SU-DHL-6 (cell line): ENCODE data around the gene CLN6.

Source experiments
- H2AFZ ChIP-seq: fragments of 200-600 bp; sonication (generic); 2 replicates; pipeline ENCODE4 v1.6.1; 2014; ENCODE audit warnings: low read depth, mild to moderate bottlenecking, moderate library complexity, mixed read lengths, antibody characterized with exemption, low read length; ENCODE audit not compliant: severe bottlenecking
- H3F3A ChIP-seq: fragments of 200-600 bp; shearing (Covaris generic); 2 replicates; pipeline ENCODE4 v1.6.0; 2016; ENCODE audit warnings: antibody characterized with exemption, mild to moderate bottlenecking; ENCODE audit not compliant: insufficient read depth
- H3K27ac ChIP-seq: fragments of 200-600 bp; sonication (generic); 2 replicates; pipeline ENCODE4 v1.5.1; 2016; ENCODE audit warnings: low read depth, mild to moderate bottlenecking, low read length, moderate library complexity, mixed read lengths
- H3K27me3 ChIP-seq: fragments of 200-600 bp; sonication (generic), shearing (Covaris generic); 2 replicates; pipeline ENCODE4 v1.6.0; 2014; ENCODE audit warnings: mild to moderate bottlenecking, low read length
- H3K36me3 ChIP-seq: fragments of 200-600 bp; sonication (generic); 2 replicates; pipeline ENCODE4 v1.6.1; 2014; ENCODE audit warnings: mild to moderate bottlenecking, low read length, mixed read lengths
- H3K4me2 ChIP-seq: fragments of 300-600, 200-600 bp; shearing (Covaris generic), sonication (generic); 2 replicates; pipeline ENCODE4 v1.6.0; 2014; ENCODE audit warnings: low read length, low read depth, mild to moderate bottlenecking; ENCODE audit not compliant: poor library complexity, severe bottlenecking
- H3K4me3 ChIP-seq: fragments of 200-600 bp; sonication (generic); 2 replicates; pipeline ENCODE4 v1.5.1; 2014; ENCODE audit warnings: antibody characterized with exemption, low read length, mild to moderate bottlenecking, mixed read lengths; ENCODE audit not compliant: insufficient read depth, poor library complexity, severe bottlenecking
- H3K79me2 ChIP-seq: fragments of 200-600 bp; sonication (generic); 2 replicates; pipeline ENCODE4 v1.6.1; 2014; ENCODE audit warnings: mild to moderate bottlenecking, low read length, moderate library complexity; ENCODE audit not compliant: insufficient read depth
- H3K9ac ChIP-seq: fragments of 200-600 bp; sonication (generic); 2 replicates; pipeline ENCODE4 v1.7.0; 2014; ENCODE audit warnings: mild to moderate bottlenecking, low read length
- H3K9me2 ChIP-seq: fragments of 200-600 bp; sonication (generic); replicated peaks from 2 replicates; pipeline ENCODE4 v1.6.1; 2014; ENCODE audit warnings: low read length; ENCODE audit not compliant: insufficient read depth
- H3K9me3 ChIP-seq: fragments of 200-600 bp; sonication (generic); 2 replicates; pipeline ENCODE4 v1.6.1; 2014; ENCODE audit warnings: low read length, mixed read lengths; ENCODE audit not compliant: insufficient read depth
- H4K20me1 ChIP-seq: fragments of 200-600 bp; sonication (generic); 2 replicates; pipeline ENCODE4 v1.6.1; 2014; ENCODE audit warnings: low read depth, mild to moderate bottlenecking, antibody characterized with exemption, low read length, moderate library complexity, mixed read lengths
- EZH2phosphoT487 ChIP-seq: fragments of 200-600 bp; sonication (generic), shearing (Covaris generic); conservative IDR thresholded peaks from 2 replicates; pipeline ENCODE4 v1.6.1; 2018; ENCODE audit warnings: mild to moderate bottlenecking, antibody characterized with exemption, low read length, moderate library complexity, mixed read lengths
- TF ChIP-seq, protein P1 (sequence below): fragments of 200-600 bp; sonication (generic); IDR thresholded peaks from one replicate; pipeline ENCODE4 v1.5.1; 2017; ENCODE audit warnings: antibody characterized with exemption, mild to moderate bottlenecking, low read length, moderate library complexity; ENCODE audit not compliant: insufficient read depth, poor library complexity, severe bottlenecking

The CLN6 gene

DNA sequence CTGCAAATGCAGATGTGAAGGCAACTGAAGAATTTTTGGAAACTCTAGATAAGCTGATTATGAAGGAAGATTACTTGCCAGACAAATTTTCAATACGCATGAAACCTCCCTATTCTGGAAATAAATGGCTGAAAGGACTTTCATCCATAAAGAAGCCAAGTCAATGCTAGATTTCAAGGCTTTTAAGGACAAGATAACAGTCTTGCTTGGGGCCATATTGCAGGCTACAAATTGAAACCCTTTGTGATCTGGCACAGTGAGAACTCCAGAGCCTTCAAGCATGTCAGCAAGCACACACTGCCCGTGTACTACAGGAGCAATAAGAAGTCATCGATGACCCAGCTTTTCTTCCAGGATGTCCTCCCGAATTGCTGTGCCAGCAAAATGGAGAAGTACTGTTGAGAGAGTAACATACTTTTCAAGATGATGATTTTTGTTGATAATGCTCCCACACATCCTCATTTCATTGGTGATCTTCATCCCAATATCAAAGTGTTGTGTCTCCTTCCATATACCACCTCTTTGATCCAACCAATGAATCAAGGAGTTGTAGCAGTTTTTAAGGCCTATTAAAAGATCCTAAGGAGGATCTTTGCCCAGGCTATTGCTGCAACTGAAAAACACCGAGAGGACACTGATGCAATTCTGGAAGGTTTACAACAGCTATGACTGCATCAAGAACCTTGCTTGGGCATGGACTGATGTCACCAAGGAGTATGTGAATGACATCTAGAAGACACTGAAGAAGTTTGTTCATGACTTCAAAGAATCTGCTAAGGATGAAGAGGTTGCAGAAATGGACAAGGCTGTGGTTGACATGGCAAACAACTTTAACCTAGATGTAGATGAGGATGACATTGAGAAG is 44.7 kb downstream of the CLN6 start:
- Histone ChIP-seq H3K36me3 (peaks cover 35% of the 10 kb centered on the region), H3F3A (peaks cover 27% of the 10 kb centered on the region), H3K79me2 (no peaks in the 10 kb centered on the region), H3K4me3 (no peak overlapping the region), H3K9me2 (no peaks in the 10 kb centered on the region), H3K4me2 (no peak overlapping the region), H2AFZ (no peak overlapping the region), H3K27ac (no peak overlapping the region), H3K9me3 (no peaks in the 10 kb centered on the region), H4K20me1 (no peaks in the 10 kb centered on the region), H3K9ac (no peak overlapping the region), H3K27me3 (no peaks in the 10 kb centered on the region)
- TF ChIP-seq EZH2phosphoT487, result no peak
- TF ChIP-seq, protein P1, sequence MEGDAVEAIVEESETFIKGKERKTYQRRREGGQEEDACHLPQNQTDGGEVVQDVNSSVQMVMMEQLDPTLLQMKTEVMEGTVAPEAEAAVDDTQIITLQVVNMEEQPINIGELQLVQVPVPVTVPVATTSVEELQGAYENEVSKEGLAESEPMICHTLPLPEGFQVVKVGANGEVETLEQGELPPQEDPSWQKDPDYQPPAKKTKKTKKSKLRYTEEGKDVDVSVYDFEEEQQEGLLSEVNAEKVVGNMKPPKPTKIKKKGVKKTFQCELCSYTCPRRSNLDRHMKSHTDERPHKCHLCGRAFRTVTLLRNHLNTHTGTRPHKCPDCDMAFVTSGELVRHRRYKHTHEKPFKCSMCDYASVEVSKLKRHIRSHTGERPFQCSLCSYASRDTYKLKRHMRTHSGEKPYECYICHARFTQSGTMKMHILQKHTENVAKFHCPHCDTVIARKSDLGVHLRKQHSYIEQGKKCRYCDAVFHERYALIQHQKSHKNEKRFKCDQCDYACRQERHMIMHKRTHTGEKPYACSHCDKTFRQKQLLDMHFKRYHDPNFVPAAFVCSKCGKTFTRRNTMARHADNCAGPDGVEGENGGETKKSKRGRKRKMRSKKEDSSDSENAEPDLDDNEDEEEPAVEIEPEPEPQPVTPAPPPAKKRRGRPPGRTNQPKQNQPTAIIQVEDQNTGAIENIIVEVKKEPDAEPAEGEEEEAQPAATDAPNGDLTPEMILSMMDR, result no peak

DNA sequence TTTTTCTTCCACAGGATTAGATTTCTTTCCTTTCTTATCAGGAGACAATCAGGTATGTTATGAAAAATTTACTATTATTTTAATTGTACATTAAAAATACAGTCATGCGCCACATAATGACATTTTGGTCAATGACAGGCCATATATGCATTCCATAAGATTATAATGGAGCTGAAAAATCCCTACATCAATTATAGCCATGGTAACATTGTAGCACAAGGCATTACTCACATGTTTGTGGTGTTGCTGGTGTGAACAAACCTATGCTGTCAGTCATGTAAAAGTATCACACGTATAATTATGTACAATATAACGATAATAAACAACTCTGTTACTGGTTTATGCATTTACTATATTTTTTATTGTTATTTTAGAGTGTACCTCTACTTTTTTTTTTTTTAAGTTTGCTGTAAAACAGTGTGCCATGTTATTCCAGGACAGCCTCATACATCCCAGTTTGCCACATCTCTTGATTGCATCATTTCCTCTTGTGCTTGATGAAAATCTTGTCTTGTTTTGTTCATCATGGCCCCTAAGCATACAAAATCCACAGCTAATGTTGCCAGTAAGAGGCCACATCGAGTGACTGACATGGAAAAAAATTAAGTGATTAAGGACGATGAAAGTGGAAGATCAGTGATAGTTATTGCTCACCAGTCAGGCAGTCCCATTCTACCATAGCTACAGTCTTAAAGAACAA is 45.8 kb downstream of the CLN6 start:
- Histone ChIP-seq H3K9me2 (no peaks in the 10 kb centered on the region), H3K27ac (no peak overlapping the region), H3K9ac (no peak overlapping the region), H3K36me3 (peaks cover 32% of the 10 kb centered on the region), H4K20me1 (no peaks in the 10 kb centered on the region), H2AFZ (no peak overlapping the region), H3K9me3 (no peaks in the 10 kb centered on the region), H3K27me3 (no peaks in the 10 kb centered on the region), H3K4me2 (no peak overlapping the region), H3F3A (peaks cover 20% of the 10 kb centered on the region), H3K79me2 (no peaks in the 10 kb centered on the region), H3K4me3 (no peak overlapping the region)
- TF ChIP-seq EZH2phosphoT487, result no peak
- TF ChIP-seq, protein P1, result no peak

DNA sequence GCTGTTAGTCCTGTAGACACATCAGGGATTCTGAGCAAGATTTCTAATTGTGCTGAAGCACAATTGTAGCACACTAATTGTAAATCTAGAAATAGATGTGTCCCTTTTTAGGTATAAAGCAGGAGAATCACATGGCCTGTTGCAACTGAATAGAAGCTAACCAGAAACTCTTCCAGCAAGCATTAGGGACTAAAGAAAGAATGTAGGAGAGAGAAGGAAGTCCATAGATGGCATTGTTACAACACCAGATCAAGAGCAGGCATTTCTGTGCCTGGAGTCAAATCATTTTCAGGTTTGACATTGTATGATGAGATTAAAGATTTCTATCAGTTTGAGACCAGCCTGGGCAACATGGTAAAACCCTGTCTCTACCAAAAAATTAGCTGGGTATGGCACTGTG is 51.8 kb downstream of the CLN6 start:
- H3K79me2 ChIP-seq, result no peaks in the 10 kb centered on the region
- H4K20me1 ChIP-seq, result no peaks in the 10 kb centered on the region
- peaks cover 39% of the 10 kb centered on the region for H3K36me3 ChIP-seq
- no peak overlapping the region for H3K9ac ChIP-seq
- no peak overlapping the region for H3K27ac ChIP-seq
- no peaks in the 10 kb centered on the region for H3K27me3 ChIP-seq
- no peaks in the 10 kb centered on the region for H3K9me2 ChIP-seq
- TF ChIP-seq EZH2phosphoT487, result no peak
- TF ChIP-seq, protein P1, result no peak
- H3K4me2 ChIP-seq, result no peak overlapping the region
- peaks cover 3% of the 10 kb centered on the region; the same call in 1 of the 2 replicates for H3F3A ChIP-seq
- no peak overlapping the region for H3K4me3 ChIP-seq
- H3K9me3 ChIP-seq, result no peaks in the 10 kb centered on the region
- no peak overlapping the region for H2AFZ ChIP-seq
